MM.1S (cell line): ENCODE results near the gene LAX1.

Source experiments
- DNase-seq: peaks from one replicate; pipeline ENCODE4 v3.0.0-alpha.2; 2015
- H2AFZ ChIP-seq: fragments of 300-600 bp; sonication (generic); 2 replicates; pipeline ENCODE4 v1.6.0; 2016; ENCODE audit warnings: antibody characterized with exemption, low read length
- H3F3A ChIP-seq: fragments of 300-600 bp; sonication (generic); 2 replicates; pipeline ENCODE4 v1.6.1; 2016; ENCODE audit warnings: mild to moderate bottlenecking, antibody characterized with exemption, low read length, moderate library complexity, mixed read lengths; ENCODE audit not compliant: insufficient read depth
- H3K27ac ChIP-seq: fragments of 300-600 bp; sonication (generic); 2 replicates; pipeline ENCODE4 v1.5.1; 2016; ENCODE audit warnings: mild to moderate bottlenecking, low read length
- H3K27me3 ChIP-seq: fragments of 300-600 bp; sonication (generic); replicated peaks from 2 replicates; pipeline ENCODE4 v1.6.0; 2016; ENCODE audit warnings: low read length; ENCODE audit not compliant: insufficient read depth
- H3K36me3 ChIP-seq: fragments of 300-600 bp; sonication (generic); replicated peaks from 2 replicates; pipeline ENCODE4 v1.6.1; 2016; ENCODE audit warnings: mild to moderate bottlenecking, low read length, mixed read lengths; ENCODE audit not compliant: insufficient read depth
- H3K4me1 ChIP-seq: fragments of 300-600 bp; sonication (generic); 2 replicates; pipeline ENCODE4 v1.6.1; 2016; ENCODE audit warnings: low read length, mixed read lengths
- H3K4me2 ChIP-seq: fragments of 300-600 bp; sonication (generic); 2 replicates; pipeline ENCODE4 v1.6.0; 2016; ENCODE audit warnings: low read depth, low read length
- H3K4me3 ChIP-seq: fragments of 300-600 bp; sonication (generic); 2 replicates; pipeline ENCODE4 v1.5.1; 2016; ENCODE audit warnings: low read length, mixed read lengths
- H3K79me2 ChIP-seq: fragments of 300-600 bp; sonication (generic); 2 replicates; pipeline ENCODE4 v1.6.1; 2016; ENCODE audit warnings: mixed run types, low read length, mixed read lengths
- H3K9ac ChIP-seq: fragments of 300-600 bp; sonication (generic); 2 replicates; pipeline ENCODE4 v1.6.1; 2016; ENCODE audit warnings: low read length, mixed read lengths
- H3K9me2 ChIP-seq: fragments of 300-600 bp; sonication (generic); replicated peaks from 2 replicates; pipeline ENCODE4 v1.6.1; 2016; ENCODE audit warnings: mild to moderate bottlenecking, low read length, mixed read lengths; ENCODE audit not compliant: insufficient read depth
- H3K9me3 ChIP-seq: fragments of 300-600 bp; sonication (generic); replicated peaks from 2 replicates; pipeline ENCODE4 v1.6.1; 2016; ENCODE audit warnings: mild to moderate bottlenecking, low read length, mixed read lengths; ENCODE audit not compliant: insufficient read depth
- H4K20me1 ChIP-seq: fragments of 300-600 bp; sonication (generic); 2 replicates; pipeline ENCODE4 v1.6.1; 2016; ENCODE audit warnings: mild to moderate bottlenecking, low read length, moderate library complexity, mixed read lengths; ENCODE audit not compliant: insufficient read depth
- EZH2 ChIP-seq: fragments of 300-600 bp; sonication (generic); optimal IDR thresholded peaks from 2 replicates; pipeline ENCODE3; 2017; ENCODE audit warnings: low read depth, mild to moderate bottlenecking, antibody characterized with exemption, low read length, mixed read lengths
- EZH2phosphoT487 ChIP-seq: fragments of 300-600 bp; sonication (generic); IDR thresholded peaks from 2 replicates; pipeline ENCODE4 v1.6.1; 2018; ENCODE audit warnings: antibody characterized with exemption, low read length
- TF ChIP-seq, protein P1 (sequence below): fragments of 300-600 bp; sonication (generic); IDR thresholded peaks from 2 replicates; pipeline ENCODE4 v1.5.1; 2016; ENCODE audit warnings: antibody characterized with exemption, low read length, mixed read lengths

LAX1 gene

GRCh38 chr1:203807196-203807595 is 42.2 kb downstream of the LAX1 start:
- TF ChIP-seq, protein P1, sequence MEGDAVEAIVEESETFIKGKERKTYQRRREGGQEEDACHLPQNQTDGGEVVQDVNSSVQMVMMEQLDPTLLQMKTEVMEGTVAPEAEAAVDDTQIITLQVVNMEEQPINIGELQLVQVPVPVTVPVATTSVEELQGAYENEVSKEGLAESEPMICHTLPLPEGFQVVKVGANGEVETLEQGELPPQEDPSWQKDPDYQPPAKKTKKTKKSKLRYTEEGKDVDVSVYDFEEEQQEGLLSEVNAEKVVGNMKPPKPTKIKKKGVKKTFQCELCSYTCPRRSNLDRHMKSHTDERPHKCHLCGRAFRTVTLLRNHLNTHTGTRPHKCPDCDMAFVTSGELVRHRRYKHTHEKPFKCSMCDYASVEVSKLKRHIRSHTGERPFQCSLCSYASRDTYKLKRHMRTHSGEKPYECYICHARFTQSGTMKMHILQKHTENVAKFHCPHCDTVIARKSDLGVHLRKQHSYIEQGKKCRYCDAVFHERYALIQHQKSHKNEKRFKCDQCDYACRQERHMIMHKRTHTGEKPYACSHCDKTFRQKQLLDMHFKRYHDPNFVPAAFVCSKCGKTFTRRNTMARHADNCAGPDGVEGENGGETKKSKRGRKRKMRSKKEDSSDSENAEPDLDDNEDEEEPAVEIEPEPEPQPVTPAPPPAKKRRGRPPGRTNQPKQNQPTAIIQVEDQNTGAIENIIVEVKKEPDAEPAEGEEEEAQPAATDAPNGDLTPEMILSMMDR: no peak
- TF ChIP-seq EZH2 (no peak), EZH2phosphoT487 (no peak)
- Histone ChIP-seq H3K9ac (no peak overlapping the region), H3K79me2 (peaks cover 95% of the 10 kb centered on the region), H3K27ac (no peak overlapping the region), H3K4me3 (no peak overlapping the region), H3K9me2 (no peaks in the 10 kb centered on the region), H3K27me3 (no peaks in the 10 kb centered on the region), H3K36me3 (peaks cover 5% of the 10 kb centered on the region; the same call in 1 of the 2 replicates), H4K20me1 (no peaks in the 10 kb centered on the region; the same call in 1 of the 2 replicates), H2AFZ (no peak overlapping the region), H3F3A (no peaks in the 10 kb centered on the region), H3K4me1 (no peaks in the 10 kb centered on the region), H3K4me2 (no peak overlapping the region), H3K9me3 (no peaks in the 10 kb centered on the region)
- no peak for DNase-seq

DNA sequence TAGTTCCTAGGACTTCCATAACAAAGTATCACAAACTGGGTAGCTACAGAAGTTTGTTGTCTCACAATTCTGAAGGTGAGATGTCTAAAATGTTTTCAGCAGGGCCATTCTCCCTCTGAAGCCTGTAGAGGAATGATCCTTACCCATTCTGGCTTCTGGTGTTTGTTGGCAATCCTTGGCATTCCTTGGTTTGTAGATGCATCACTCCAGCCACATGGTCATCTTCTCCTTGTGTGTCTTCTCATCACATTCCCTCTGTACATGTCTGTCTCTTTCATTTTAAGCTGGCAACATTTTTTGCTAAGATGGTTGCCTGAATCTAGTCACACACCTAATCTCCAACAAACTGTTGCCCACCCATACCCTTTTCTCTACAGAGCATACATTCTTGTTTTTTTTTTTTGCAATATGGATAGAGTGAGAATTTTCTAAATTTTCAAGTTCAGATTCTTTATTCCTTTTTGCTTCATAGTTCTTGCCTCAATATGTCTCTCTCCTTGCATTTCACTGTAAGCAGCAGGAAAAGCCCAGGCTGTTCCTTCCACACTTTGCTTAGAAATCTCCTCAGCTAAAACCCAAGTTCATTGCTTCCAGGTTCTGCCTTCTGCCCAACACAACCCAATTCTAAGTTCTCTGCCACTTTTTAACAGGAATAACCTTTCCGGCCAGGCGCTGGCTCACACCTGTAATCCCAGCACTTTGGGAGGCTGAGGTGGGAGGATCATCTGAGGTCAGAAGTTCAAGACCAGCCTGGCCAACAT is 48.8 kb downstream of the LAX1 start:
- Histone ChIP-seq H3K9me3 (no peaks in the 10 kb centered on the region), H3K9me2 (no peaks in the 10 kb centered on the region), H3K9ac (no peak overlapping the region), H4K20me1 (no peaks in the 10 kb centered on the region), H3K4me2 (no peak overlapping the region), H3K79me2 (peaks cover 81% of the 10 kb centered on the region), H3K27ac (no peak overlapping the region), H3K27me3 (no peaks in the 10 kb centered on the region), H2AFZ (no peak overlapping the region), H3K36me3 (peaks cover 3% of the 10 kb centered on the region; the same call in 1 of the 2 replicates), H3K4me1 (peaks cover 24% of the 10 kb centered on the region), H3F3A (peaks cover 27% of the 10 kb centered on the region), H3K4me3 (no peak overlapping the region)
- DNase-seq: no peak
- TF ChIP-seq, protein P1: no peak
- TF ChIP-seq EZH2phosphoT487 (no peak), EZH2 (no peak)

GRCh38 chr1:203818399-203818798 is 53.4 kb downstream of the LAX1 start:
- peak overlapping the region; percentile 61 for H3K9ac ChIP-seq

More at GRCh38 chr1:203818399-203818798, 53.4 kb downstream of the LAX1 start:
- peak; percentile 93 for DNase-seq
- peaks cover 12% of the 10 kb centered on the region for H3K36me3 ChIP-seq
- peak overlapping the region; percentile 93 for H3K27ac ChIP-seq
- H4K20me1 ChIP-seq: no peaks in the 10 kb centered on the region
- peaks cover 24% of the 10 kb centered on the region for H3K4me1 ChIP-seq
- peak overlapping the region; percentile 55 for H3K4me2 ChIP-seq
- H3F3A ChIP-seq: peaks cover 27% of the 10 kb centered on the region
- no peak overlapping the region for H2AFZ ChIP-seq
- peaks cover 84% of the 10 kb centered on the region for H3K79me2 ChIP-seq
- no peaks in the 10 kb centered on the region for H3K9me2 ChIP-seq
- no peak for TF ChIP-seq EZH2
- TF ChIP-seq EZH2phosphoT487: no peak
- TF ChIP-seq, protein P1: no peak
- no peaks in the 10 kb centered on the region for H3K9me3 ChIP-seq
- peak overlapping the region; percentile 15; the same call in 1 of the 2 replicates for H3K4me3 ChIP-seq
- no peaks in the 10 kb centered on the region for H3K27me3 ChIP-seq
